Uterus (tissue), 4 donors: Measurements from ENCODE around the gene IL10RA. TPM values are rescaled to one million over a fixed set of nuclear protein-coding genes. Genes with fewer than 3 reads are reported as not detected.

Experiments
- DNase-seq, 2 donors: peaks; one replicate each; pipeline ENCODE4 v3.0.0-alpha.2; 2019 to 2020
- H3K27ac ChIP-seq, 2 donors: fragments of 200-600 bp; sonication (generic); 1 replicate in 1 of 2; 2 replicates in 1 of 2; pipeline ENCODE4 v1.5.1; 2016 to 2018
- H3K27me3 ChIP-seq, 2 donors: fragments of 200-600 bp; sonication (generic); one replicate each; pipeline ENCODE4 v1.5.1; 2018 to 2019; ENCODE audit warnings: control low read depth in 1 of 2
- H3K36me3 ChIP-seq, 2 donors: fragments of 200-600 bp; sonication (generic); one replicate each; pipeline ENCODE4 v1.5.1; 2019; ENCODE audit warnings: control low read depth in 1 of 2
- H3K4me1 ChIP-seq, 2 donors: fragments of 200-600 bp; sonication (generic); one replicate each; pipeline ENCODE4 v1.5.1; 2018 to 2019; ENCODE audit warnings: control low read depth in 1 of 2
- H3K4me3 ChIP-seq, 2 donors: fragments of 200-600 bp; sonication (generic); 1 replicate in 1 of 2; 2 replicates in 1 of 2; pipeline ENCODE4 v1.5.1; 2018 to 2019; ENCODE audit warnings: mild to moderate bottlenecking in 1 of 2
- H3K9me3 ChIP-seq, 2 donors: fragments of 200-600 bp; sonication (generic); one replicate each; pipeline ENCODE4 v1.5.1; 2019; ENCODE audit warnings: control low read depth in 1 of 2
- POLR2A ChIP-seq, 2 donors: fragments of 450-650 bp; IDR thresholded peaks; one replicate each; pipeline ENCODE4 v1.6.1; 2016; ENCODE audit warnings: antibody characterized with exemption in 2 of 2, mild to moderate bottlenecking in 1 of 2, moderate library complexity in 1 of 2
- intact Hi-C: fragments of 100-400 bp; cut with DNase I; formaldehyde crosslinking; loops from one replicate; pipeline ENCODE4 v1.15.1; 2023; ENCODE audit warnings: low total_unique reads
- total RNA-seq, 4 donors: library from RNA; depleted of rRNA in 3 of 4; stranded (reverse); fragments of >200 nt in 3 of 4; gene quantifications; one replicate each; pipeline versions ENCODE4 v1.1.0 to v1.2.4, GENCODE V29; 2014 to 2023
- TF ChIP-seq, protein P1 (sequence below), 4 experiments: fragments of 200-600 bp in 2 of 4; fragments of 450-650 bp in 2 of 4; sonication (generic) in 2 of 4; IDR thresholded peaks; one replicate each; pipeline ENCODE4 v1.5.1; 2016 to 2019; ENCODE audit warnings: antibody characterized with exemption in 4 of 4, mild to moderate bottlenecking in 2 of 4, moderate library complexity in 1 of 4
- donor health status: DM: yes; HTN: yes; CAD: no.

IL10RA gene
- total RNA-seq, 4 donors from 2014 or later, result 6.8 to 45.9 (median 11.1) TPM

GRCh38 chr11:117978991-117979390 is 7.2 kb upstream of the IL10RA start:
- Histone ChIP-seq H3K27me3 (no peaks in the 10 kb centered on the region), H3K27ac (no peak overlapping the region), H3K36me3 (no peaks in the 10 kb centered on the region), H3K4me1 (no peaks in the 10 kb centered on the region), H3K4me3 (no peak overlapping the region), H3K9me3 (no peaks in the 10 kb centered on the region)
- DNase-seq, result no peak
- no peak for TF ChIP-seq POLR2A (IDR thresholded peaks at IDR 0.05)
- TF ChIP-seq, protein P1, sequence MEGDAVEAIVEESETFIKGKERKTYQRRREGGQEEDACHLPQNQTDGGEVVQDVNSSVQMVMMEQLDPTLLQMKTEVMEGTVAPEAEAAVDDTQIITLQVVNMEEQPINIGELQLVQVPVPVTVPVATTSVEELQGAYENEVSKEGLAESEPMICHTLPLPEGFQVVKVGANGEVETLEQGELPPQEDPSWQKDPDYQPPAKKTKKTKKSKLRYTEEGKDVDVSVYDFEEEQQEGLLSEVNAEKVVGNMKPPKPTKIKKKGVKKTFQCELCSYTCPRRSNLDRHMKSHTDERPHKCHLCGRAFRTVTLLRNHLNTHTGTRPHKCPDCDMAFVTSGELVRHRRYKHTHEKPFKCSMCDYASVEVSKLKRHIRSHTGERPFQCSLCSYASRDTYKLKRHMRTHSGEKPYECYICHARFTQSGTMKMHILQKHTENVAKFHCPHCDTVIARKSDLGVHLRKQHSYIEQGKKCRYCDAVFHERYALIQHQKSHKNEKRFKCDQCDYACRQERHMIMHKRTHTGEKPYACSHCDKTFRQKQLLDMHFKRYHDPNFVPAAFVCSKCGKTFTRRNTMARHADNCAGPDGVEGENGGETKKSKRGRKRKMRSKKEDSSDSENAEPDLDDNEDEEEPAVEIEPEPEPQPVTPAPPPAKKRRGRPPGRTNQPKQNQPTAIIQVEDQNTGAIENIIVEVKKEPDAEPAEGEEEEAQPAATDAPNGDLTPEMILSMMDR (IDR thresholded peaks at IDR 0.05), result no peak
- intact Hi-C loops, result no loop called here

GRCh38 chr11:117979481-117980211 is 6.5 kb upstream of the IL10RA start:
- intact Hi-C loops, result no loop called here
- H3K27ac ChIP-seq, result no peak overlapping the region
- no peak for DNase-seq

GRCh38 chr11:117980280-117980679 is 5.9 kb upstream of the IL10RA start:
- Histone ChIP-seq H3K9me3 (no peaks in the 10 kb centered on the region), H3K36me3 (no peaks in the 10 kb centered on the region), H3K4me1 (no peaks in the 10 kb centered on the region), H3K27ac (no peak overlapping the region), H3K27me3 (no peaks in the 10 kb centered on the region), H3K4me3 (no peak overlapping the region)
- TF ChIP-seq POLR2A (IDR thresholded peaks at IDR 0.05), result no peak
- TF ChIP-seq, protein P1 (IDR thresholded peaks at IDR 0.05), result no peak
- intact Hi-C loops, result no loop called here
- DNase-seq, result no peak

More at GRCh38 chr11:117979481-117980211, 6.5 kb upstream of the IL10RA start:
- no peaks in the 10 kb centered on the region for H3K9me3 ChIP-seq
- no peaks in the 10 kb centered on the region for H3K36me3 ChIP-seq
- no peaks in the 10 kb centered on the region for H3K4me1 ChIP-seq
- no peaks in the 10 kb centered on the region for H3K27me3 ChIP-seq
- TF ChIP-seq, protein P1 (IDR thresholded peaks at IDR 0.05), result no peak
- TF ChIP-seq POLR2A (IDR thresholded peaks at IDR 0.05), result no peak
- no peak overlapping the region for H3K4me3 ChIP-seq

DNA sequence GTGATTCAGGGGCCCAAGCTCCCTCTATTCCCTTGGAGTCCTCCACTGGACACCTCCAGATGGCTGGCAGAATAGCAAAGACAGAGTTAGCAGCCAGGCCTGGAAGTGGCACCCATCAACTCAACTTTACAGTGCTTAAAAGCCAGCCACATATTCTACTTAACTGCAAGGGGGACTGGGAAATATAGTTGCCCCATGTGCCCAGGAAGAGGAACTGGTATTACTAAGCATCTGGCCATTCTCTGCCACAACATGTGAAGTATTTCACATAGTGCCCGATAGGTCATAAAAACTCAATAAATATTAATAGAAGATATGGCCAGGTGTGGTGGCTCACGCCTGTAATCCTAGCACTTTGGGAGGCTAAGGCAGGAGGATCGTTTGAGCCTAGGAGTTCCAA is 5.5 kb upstream of the IL10RA start:
- Histone ChIP-seq H3K4me1 (no peaks in the 10 kb centered on the region), H3K27me3 (no peaks in the 10 kb centered on the region), H3K4me3 (no peak overlapping the region), H3K9me3 (no peaks in the 10 kb centered on the region), H3K27ac (no peak overlapping the region), H3K36me3 (no peaks in the 10 kb centered on the region)
- no peak for DNase-seq
- TF ChIP-seq POLR2A (IDR thresholded peaks at IDR 0.05), result no peak
- TF ChIP-seq, protein P1 (IDR thresholded peaks at IDR 0.05), result no peak
- intact Hi-C loops, result no loop called here

DNA sequence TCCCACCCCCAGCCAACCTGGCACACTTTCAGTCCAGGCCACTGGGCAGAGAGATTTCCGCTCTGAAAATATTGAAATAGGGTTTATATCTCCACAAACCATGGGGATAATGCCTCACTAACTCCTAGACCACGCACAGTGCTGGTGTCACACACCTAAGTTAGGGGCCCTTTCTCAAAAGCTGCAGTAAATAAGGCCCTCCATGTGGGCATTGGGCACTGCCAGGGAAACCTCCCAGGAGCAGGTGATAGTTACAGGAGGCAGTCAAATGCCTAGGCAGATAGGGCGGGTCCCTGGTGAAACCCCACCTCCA is 3.1 kb upstream of the IL10RA start:
- H3K9me3 ChIP-seq, result no peaks in the 10 kb centered on the region
- intact Hi-C loops, result no loop called here
- TF ChIP-seq, protein P1 (IDR thresholded peaks at IDR 0.05), result no peak
- no peak for TF ChIP-seq POLR2A (IDR thresholded peaks at IDR 0.05)
- no peaks in the 10 kb centered on the region for H3K36me3 ChIP-seq
- H3K27ac ChIP-seq, result no peak overlapping the region
- H3K4me3 ChIP-seq, result no peak overlapping the region
- H3K27me3 ChIP-seq, result no peaks in the 10 kb centered on the region
- H3K4me1 ChIP-seq, result no peaks in the 10 kb centered on the region
- DNase-seq, result no peak
